ENCODE data around the gene VEZF1.

GRCh38 chr17:57963149-57963511 is 24.9 kb downstream of the VEZF1 start:
- TF ChIP-seq CTCF (IDR thresholded peaks at IDR 0.05; ENCODE audit: insufficient read depth, low read length) (no peak), REST (IDR thresholded peaks at IDR 0.05; ENCODE audit: insufficient replicate concordance, low read depth) (no peak), GABPA (IDR thresholded peaks at IDR 0.05; ENCODE audit: low read depth) (no peak), POLR2AphosphoS5 (IDR thresholded peaks at IDR 0.05; ENCODE audit: low read depth) (no peak)
